Hepatocyte (in vitro differentiated cells): ENCODE data around the gene CCNG2.

Source experiments
- EZH2 ChIP-seq: fragments of 200-600 bp; sonication (generic); IDR thresholded peaks from 2 replicates; pipeline ENCODE4 v1.6.1; 2016; ENCODE audit warnings: antibody characterized with exemption, mild to moderate bottlenecking, borderline replicate concordance
- TF ChIP-seq, protein P1 (sequence below): fragments of 200-600 bp; sonication (generic); IDR thresholded peaks from 2 replicates; pipeline ENCODE4 v1.5.1; 2016; ENCODE audit warnings: antibody characterized with exemption, mild to moderate bottlenecking; ENCODE audit not compliant: poor library complexity

DNA sequence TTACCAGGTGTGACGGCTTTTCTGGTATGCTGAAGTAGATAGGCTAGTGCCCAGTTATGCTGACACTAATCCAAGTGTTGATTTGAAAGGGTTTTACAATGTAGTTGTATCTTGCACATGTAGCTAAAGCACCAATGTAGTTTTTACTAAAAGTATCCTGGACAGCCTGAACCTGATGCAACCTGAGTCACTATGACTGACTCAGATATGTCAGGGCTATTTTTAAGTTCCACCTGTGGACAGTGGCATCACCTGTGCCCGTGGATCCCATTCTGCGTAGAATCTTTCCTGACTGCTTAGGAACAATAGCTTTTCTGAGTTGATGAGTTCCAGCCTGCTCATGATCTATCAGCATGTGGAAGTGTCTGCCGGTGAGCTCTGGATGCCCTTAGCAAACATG lies 58.1 kb downstream of the CCNG2 start:
- TF ChIP-seq EZH2, result no peak
- TF ChIP-seq, protein P1, sequence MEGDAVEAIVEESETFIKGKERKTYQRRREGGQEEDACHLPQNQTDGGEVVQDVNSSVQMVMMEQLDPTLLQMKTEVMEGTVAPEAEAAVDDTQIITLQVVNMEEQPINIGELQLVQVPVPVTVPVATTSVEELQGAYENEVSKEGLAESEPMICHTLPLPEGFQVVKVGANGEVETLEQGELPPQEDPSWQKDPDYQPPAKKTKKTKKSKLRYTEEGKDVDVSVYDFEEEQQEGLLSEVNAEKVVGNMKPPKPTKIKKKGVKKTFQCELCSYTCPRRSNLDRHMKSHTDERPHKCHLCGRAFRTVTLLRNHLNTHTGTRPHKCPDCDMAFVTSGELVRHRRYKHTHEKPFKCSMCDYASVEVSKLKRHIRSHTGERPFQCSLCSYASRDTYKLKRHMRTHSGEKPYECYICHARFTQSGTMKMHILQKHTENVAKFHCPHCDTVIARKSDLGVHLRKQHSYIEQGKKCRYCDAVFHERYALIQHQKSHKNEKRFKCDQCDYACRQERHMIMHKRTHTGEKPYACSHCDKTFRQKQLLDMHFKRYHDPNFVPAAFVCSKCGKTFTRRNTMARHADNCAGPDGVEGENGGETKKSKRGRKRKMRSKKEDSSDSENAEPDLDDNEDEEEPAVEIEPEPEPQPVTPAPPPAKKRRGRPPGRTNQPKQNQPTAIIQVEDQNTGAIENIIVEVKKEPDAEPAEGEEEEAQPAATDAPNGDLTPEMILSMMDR, result no peak
